Small intestine (tissue), 7 donors: ENCODE results near the gene SEMA6B. TPM values are rescaled to one million over a fixed set of nuclear protein-coding genes. Genes with fewer than 3 reads are reported as not detected.

Experiments used
- DNase-seq, 2 donors: peaks; one replicate each; pipeline versions ENCODE4 v3.0.0 to v3.0.0-alpha.2; 2013
- FAIRE-seq: peaks from 2 replicates; lab custom pipeline; 2012; peaks lifted over from hg19 to GRCh38; lab: Jason Lieb, UNC
- H3K27ac ChIP-seq, 3 donors: one replicate each; pipeline ENCODE4 v1.5.1; 2013; ENCODE audit warnings: low read length in 2 of 3, mild to moderate bottlenecking in 2 of 3, control low read depth in 1 of 3, inconsistent platforms in 1 of 3, low read depth in 1 of 3, moderate library complexity in 1 of 3
- H3K27me3 ChIP-seq, 3 donors: one replicate each; pipeline ENCODE4 v1.6.1; 2013; ENCODE audit warnings: low read length in 3 of 3, inconsistent platforms in 1 of 3; ENCODE audit not compliant: control insufficient read depth in 3 of 3, insufficient read depth in 3 of 3
- H3K36me3 ChIP-seq, 3 donors: one replicate each; pipeline ENCODE4 v1.6.1; 2013; ENCODE audit warnings: low read length in 3 of 3, inconsistent platforms in 1 of 3, low read depth in 1 of 3, mild to moderate bottlenecking in 1 of 3, moderate library complexity in 1 of 3; ENCODE audit not compliant: control insufficient read depth in 3 of 3, insufficient read depth in 2 of 3
- H3K4me1 ChIP-seq, 3 donors: one replicate each; pipeline ENCODE4 v1.6.1; 2013; ENCODE audit warnings: low read length in 2 of 3, inconsistent platforms in 1 of 3, low read depth in 1 of 3, mild to moderate bottlenecking in 1 of 3, moderate library complexity in 1 of 3; ENCODE audit not compliant: control insufficient read depth in 3 of 3, insufficient read depth in 2 of 3
- H3K4me3 ChIP-seq, 3 donors: one replicate each; pipeline ENCODE4 v1.5.1; 2013; ENCODE audit warnings: low read length in 3 of 3, control low read depth in 1 of 3, inconsistent platforms in 1 of 3, low read depth in 1 of 3, mild to moderate bottlenecking in 1 of 3, moderate library complexity in 1 of 3
- H3K9me3 ChIP-seq, 2 donors: one replicate each; pipeline ENCODE4 v1.6.1; 2013; ENCODE audit warnings: low read depth in 1 of 2, low read length in 1 of 2; ENCODE audit not compliant: control insufficient read depth in 2 of 2, insufficient read depth in 1 of 2
- WGBS, 3 donors: extraction: QIAGEN DNeasy Blood & Tissue Kit; methylation state at CpG; one replicate each; pipeline ENCODE4 v1.1.7; 2013; 5-methylcytosine and 5-hydroxymethylcytosine counted together
- polyA plus RNA-seq, 4 donors: library from polyadenylated mRNA; stranded (reverse) in 3 of 4; unstranded in 1 of 4; fragments of 200-250 nt in 3 of 4; fragments of 120-200 nt in 1 of 4; gene quantifications; one replicate each; pipeline versions ENCODE4 v1.2.1 to v1.2.3, GENCODE V29; 2013
- donor health status: healthy with polysubstance abuse.
- donor health status: control.
- donor health status: control.
- donor health status: Bipolar disorder and iron deficiency.
- donor health status: healthy.

Gene SEMA6B
- polyA plus RNA-seq, 4 donors = 0.22 to 6.0 (median 2.0) TPM

DNA sequence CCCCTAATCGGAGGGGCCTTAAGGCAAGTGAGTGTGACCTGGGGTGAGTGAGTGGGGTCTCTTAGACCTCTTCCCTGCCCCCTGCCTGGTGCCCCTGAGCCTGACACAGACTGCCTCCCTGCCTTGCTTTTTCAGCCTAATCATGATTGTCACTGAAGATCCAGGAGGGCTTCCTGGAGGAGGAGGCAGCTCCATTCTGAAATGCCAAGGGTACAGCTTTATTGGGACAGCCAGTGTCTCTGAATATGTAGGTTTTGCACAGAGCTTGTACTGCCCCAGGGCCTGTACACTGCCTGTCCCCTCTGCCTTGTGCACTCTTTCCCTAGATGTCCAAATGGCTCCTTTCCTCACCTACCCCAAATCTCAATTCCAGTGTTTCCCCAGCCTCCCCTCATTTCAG lies 26.1 kb upstream of the SEMA6B start:
- DNase-seq (no peak), FAIRE-seq (no peak)
- no peaks in the 10 kb centered on the region for H3K9me3 ChIP-seq
- no peaks in the 10 kb centered on the region for H3K36me3 ChIP-seq
- H3K4me1 ChIP-seq = peaks cover 0 to 6% (median 0%) of the 10 kb centered on the region in 3 donors
- no peak overlapping the region for H3K27ac ChIP-seq
- peaks cover 18 to 60% (median 21%) of the 10 kb centered on the region in 3 donors for H3K27me3 ChIP-seq
- WGBS, 3 donors = 70 to 94% (median 89%) methylated on average over 1 of the region's 1 CpG
- H3K4me3 ChIP-seq = no peak overlapping the region

DNA sequence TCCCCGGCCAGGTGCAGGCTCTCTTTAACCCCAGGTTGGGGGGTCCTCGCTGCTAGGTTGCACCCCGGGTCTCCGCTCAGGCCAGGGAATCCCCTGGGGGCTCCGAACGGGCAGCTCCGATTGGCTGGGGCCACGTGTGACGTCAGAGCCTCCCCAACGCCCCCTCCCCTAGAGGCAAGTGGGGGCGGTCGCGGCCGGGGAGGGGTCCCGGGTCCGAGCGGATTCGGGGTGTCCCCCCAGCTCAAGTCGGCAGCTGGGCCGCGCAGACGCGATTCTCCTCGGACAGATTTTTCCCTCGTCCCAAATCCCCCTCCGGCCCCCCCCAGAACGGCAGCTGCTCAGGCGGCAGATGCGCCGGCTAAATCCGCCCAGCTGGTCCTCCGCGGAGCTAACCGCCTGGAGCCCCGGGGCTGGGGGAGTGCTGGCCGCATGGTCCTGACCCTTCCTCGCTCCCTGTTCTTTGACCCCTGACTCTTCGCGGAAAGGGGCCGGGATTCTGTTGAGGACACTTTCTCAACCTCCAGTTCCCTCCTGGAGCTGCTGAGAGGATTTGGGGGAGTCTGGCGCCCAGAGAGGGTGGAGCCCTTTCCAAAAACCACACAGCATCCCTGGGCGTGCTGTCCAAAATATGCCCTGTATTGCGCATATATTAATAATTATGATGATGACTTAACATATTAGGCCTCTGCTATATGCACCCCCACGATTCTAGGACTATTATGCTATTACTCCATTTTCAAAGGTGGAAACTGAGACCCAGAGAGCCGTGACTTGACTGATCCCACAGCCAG lies 25.4 kb upstream of the SEMA6B start:
- H3K27me3 ChIP-seq = peaks cover 17 to 67% (median 25%) of the 10 kb centered on the region in 3 donors
- DNase-seq = no peak
- H3K27ac ChIP-seq = no peak overlapping the region
- WGBS, 3 donors = 5 to 7% (median 6%) methylated on average over 41 to 45 of the region's 45 CpGs
- H3K4me1 ChIP-seq = peaks cover 0 to 6% (median 0%) of the 10 kb centered on the region in 3 donors
- peak overlapping the region in 1 of 3 donors; percentile 37 for H3K4me3 ChIP-seq
- no peak for FAIRE-seq
- no peaks in the 10 kb centered on the region for H3K9me3 ChIP-seq
- no peaks in the 10 kb centered on the region for H3K36me3 ChIP-seq

DNA sequence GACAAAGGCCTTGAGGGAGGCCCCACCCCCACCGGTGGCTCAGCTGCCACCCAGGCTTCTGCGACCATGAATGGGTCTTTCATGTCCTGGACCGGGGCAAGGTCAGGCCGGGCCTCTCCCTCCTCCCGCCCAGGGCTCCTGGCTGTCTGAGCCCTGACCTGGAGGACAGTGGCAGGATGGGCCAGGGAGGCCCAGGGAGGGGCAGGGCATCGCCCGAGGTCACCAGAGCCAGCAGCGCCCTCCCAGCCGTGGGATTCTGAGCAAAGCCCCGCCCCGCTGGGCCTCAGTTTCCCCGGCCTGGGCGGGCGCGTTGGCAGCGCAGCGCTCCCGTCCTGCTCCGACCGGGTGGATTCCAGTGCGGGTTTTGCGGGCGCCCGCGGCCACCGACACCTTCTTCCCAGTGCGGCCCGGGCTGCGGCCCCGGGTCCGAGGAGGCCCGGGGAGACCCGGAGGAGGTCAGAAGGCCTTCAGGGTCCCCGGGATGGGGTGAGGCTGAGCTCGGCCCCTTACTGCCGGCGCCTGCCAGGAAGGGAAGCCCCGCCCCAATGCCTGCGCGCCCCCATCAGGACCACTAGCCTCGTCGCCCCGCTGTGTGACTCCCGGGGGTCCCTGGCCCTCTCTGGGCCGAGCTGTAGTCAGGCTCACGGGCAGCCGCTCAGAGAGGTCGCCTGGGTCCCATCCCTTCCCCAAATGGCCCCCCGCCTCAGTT lies 24.6 kb upstream of the SEMA6B start:
- DNase-seq = peak in 1 of 2 donors; percentile 48
- Histone ChIP-seq H3K36me3 (no peaks in the 10 kb centered on the region), H3K4me1 (peaks cover 0 to 6% (median 0%) of the 10 kb centered on the region in 3 donors), H3K27me3 (peaks cover 21 to 74% (median 29%) of the 10 kb centered on the region in 3 donors), H3K9me3 (no peaks in the 10 kb centered on the region), H3K4me3 (peak overlapping the region in 2 of 3 donors; percentile 14 to 37), H3K27ac (no peak overlapping the region)
- 2 to 3% (median 3%) methylated on average over 25 to 49 of the region's 49 CpGs for WGBS, 3 donors
- no peak for FAIRE-seq

DNA sequence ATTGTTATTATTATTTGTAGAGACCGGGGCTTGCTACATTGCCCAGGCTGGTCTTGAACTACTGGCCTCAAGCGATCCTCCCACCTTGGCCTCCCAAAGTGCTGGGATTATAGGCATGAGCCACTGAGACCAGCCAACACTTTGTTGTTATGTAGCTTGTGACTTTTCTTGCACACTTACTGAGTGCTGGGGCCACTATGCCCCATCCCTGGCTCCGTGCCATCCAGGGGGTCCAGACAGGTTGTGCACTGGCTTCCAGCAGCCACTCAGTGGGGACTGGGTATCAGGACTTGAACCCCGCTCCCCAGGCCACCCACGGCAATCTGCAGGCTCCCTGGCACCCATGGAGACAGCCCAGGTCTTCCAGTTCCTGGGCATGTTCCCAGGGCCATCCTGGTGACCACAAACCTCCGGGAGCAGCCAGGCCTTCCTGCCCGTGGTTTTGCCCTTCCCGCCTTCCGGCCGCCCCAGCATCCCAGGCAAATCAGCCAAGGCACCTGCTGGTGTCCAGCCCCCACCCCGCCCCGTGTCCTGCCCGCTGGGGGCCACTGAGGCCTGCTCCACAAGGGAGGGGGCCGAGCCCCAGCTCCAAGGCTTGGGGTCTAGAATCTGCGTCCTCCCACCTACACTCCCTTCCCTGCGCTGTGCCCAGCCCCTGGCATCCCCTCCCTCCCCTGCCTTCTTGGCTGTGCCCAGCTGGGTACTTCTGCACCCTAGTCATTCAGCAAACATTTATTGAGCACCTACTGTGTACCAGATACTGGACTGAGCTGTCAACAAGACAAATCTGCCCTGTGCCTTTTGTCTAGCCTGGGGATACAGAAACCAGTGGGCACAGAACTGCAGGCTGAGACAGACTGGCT lies 23.7 kb upstream of the SEMA6B start:
- 28 to 49% (median 44%) methylated on average over 13 to 16 of the region's 16 CpGs for WGBS, 3 donors

DNA sequence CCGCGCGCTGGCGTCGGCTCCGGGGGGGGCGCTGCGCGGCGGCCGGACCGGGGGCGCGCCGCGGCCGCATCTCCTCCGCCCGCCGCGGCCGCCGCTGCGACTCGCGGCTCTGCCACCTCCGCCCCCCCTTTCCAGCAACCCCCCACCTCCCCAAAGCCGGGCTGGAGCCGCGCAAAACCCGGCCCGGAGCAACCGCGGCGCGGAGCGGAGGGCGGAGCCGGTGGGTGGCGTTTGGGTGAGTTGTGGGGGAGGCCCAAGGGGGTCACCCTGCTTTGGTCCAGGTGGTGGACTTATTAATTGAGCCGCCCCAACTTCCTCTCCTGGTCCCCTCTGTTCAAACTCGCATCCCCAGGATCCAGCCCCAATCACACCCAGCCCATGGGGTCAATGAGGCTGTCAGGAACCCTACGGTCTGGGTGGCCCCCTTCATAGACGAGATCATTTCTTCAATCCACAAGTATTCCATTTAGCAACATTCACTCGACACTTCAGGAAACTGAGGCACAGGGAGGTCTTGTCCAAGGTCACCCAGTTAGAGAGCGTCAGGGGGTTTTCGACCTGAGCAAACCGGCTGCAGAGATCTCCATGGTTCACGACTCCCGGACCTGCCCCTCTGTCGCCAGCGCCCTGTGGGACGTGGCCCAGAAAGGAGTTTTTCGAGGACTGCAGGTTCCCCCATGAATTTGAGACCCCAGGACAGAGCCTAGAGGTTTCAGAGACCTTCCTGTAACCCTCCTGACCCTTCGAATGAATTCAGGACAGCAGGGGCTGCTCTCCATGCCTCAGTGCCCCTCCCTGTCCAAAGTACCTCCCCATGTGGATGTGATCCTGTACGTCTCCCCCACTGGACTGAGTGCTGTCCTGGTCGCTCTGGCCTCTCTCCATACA lies 22.4 kb upstream of the SEMA6B start:
- peak overlapping the region in 1 of 3 donors; percentile 20 for H3K4me3 ChIP-seq
- no peaks in the 10 kb centered on the region for H3K9me3 ChIP-seq
- no peak for FAIRE-seq
- peaks cover 23 to 86% (median 27%) of the 10 kb centered on the region in 3 donors for H3K27me3 ChIP-seq
- no peaks in the 10 kb centered on the region for H3K36me3 ChIP-seq
- no peak overlapping the region for H3K27ac ChIP-seq
- no peak for DNase-seq
- WGBS, 3 donors = 9 to 12% (median 11%) methylated on average over 22 to 57 of the region's 57 CpGs
- peaks cover 0 to 6% (median 0%) of the 10 kb centered on the region in 3 donors for H3K4me1 ChIP-seq

More for the DNA sequence above, 23.7 kb upstream of the SEMA6B start:
- no peak overlapping the region for H3K4me3 ChIP-seq
- H3K27me3 ChIP-seq = peaks cover 23 to 84% (median 29%) of the 10 kb centered on the region in 3 donors
- H3K27ac ChIP-seq = no peak overlapping the region
- no peak for FAIRE-seq
- no peaks in the 10 kb centered on the region for H3K36me3 ChIP-seq
- no peaks in the 10 kb centered on the region for H3K9me3 ChIP-seq
- DNase-seq = no peak
- H3K4me1 ChIP-seq = peaks cover 0 to 6% (median 0%) of the 10 kb centered on the region in 3 donors

DNA sequence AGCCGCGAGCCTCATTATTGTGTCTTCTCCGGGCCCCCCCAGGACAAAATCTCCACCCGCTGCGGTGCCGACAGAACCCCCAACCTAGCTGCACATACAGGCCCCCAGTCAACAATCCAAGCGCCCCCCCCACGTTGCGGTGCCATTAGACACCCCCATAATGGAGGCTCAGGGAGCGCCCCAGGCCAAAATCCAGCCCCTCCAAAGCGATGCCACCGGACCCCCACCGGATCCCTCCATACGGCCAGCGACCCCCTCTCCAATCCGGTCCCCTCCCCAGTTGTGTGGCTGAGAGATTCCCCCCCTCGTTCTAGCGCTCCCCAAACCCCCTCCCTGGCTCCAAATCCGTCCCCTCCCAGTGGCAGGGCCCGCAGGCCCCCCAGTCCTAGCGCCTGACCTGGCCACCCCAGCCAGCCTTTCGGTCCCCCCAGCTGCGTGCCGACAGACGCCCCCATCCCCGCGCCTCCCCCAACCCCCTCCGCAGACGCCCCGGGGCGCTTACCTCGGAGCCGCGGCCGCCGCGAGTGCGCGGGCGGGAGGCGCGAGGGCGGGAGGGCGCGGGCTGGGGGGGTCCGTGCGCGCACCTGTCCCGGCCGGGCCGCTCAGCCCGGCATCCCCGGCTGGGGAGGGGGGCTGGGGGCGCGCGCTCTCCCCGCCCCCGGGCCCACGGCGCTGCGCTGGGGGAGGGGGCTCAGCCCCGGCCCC lies 21.6 kb upstream of the SEMA6B start:
- no peaks in the 10 kb centered on the region for H3K9me3 ChIP-seq
- H3K4me1 ChIP-seq = peaks cover 0 to 6% (median 0%) of the 10 kb centered on the region in 3 donors
- H3K27ac ChIP-seq = no peak overlapping the region
- WGBS, 3 donors = 1 to 3% (median 1%) methylated on average over 17 to 62 of the region's 62 CpGs
- H3K36me3 ChIP-seq = no peaks in the 10 kb centered on the region
- FAIRE-seq (no peak), DNase-seq (no peak)
- H3K4me3 ChIP-seq = peak overlapping the region in 2 of 3 donors; percentile 19 to 20
- H3K27me3 ChIP-seq = peaks cover 23 to 86% (median 27%) of the 10 kb centered on the region in 3 donors
